HepG2 (cell line): ENCODE data around the gene NDUFB10.
A peak's percentile ranks its signal among the peaks of the same experiment; 100 is the strongest.

Source experiments
- AFF4 ChIP-seq: sonication (generic); formaldehyde crosslinking; IDR thresholded peaks from 2 replicates; pipeline ENCODE4 v1.4.0; 2020; ENCODE audit warnings: missing genetic modification reagents
- BHLHE40 ChIP-seq: IDR thresholded peaks from 2 replicates; pipeline ENCODE4 v1.6.1; 2011; ENCODE audit warnings: low read length, improper control_type of control experiment
- CBX2 ChIP-seq, 2 experiments: fragments of 200-600 bp in 1 of 2; sonication (generic); formaldehyde crosslinking in 1 of 2; IDR thresholded peaks; 2 replicates each; pipeline versions ENCODE4 v1.7.0 to v1.8.1; 2018 to 2022; ENCODE audit warnings: low read depth in 2 of 2, low read length in 1 of 2, mild to moderate bottlenecking in 1 of 2, missing genetic modification reagents in 1 of 2
- CTCF ChIP-seq: sonication (generic); formaldehyde crosslinking; IDR thresholded peaks from 2 replicates; pipeline ENCODE4 v1.5.0; 2020; ENCODE audit warnings: mild to moderate bottlenecking, missing genetic modification reagents, moderate library complexity
- FOXP1 ChIP-seq, 2 experiments: fragments of 450-650 bp in 1 of 2; IDR thresholded peaks; 2 replicates each; pipeline ENCODE4 v1.6.1; 2017 to 2018; ENCODE audit warnings: antibody characterized with exemption in 1 of 2
- KLF12 ChIP-seq: sonication (generic); formaldehyde crosslinking; IDR thresholded peaks from 2 replicates; pipeline ENCODE4 v1.4.0; 2020; ENCODE audit warnings: missing genetic modification reagents, borderline replicate concordance
- LCORL ChIP-seq, 2 experiments: fragments of 450-650 bp in 1 of 2; sonication (generic) in 1 of 2; formaldehyde crosslinking in 1 of 2; IDR thresholded peaks; 2 replicates each; pipeline versions ENCODE4 v1.5.0 to v1.6.1; 2017 to 2020; ENCODE audit warnings: antibody characterized with exemption in 1 of 2, missing genetic modification reagents in 1 of 2
- NFATC3 ChIP-seq: sonication (generic); formaldehyde crosslinking; IDR thresholded peaks from 2 replicates; pipeline ENCODE4 v1.5.1; 2020; ENCODE audit warnings: mild to moderate bottlenecking, missing genetic modification reagents
- PRDM10 ChIP-seq: sonication (generic); formaldehyde crosslinking; IDR thresholded peaks from 2 replicates; pipeline ENCODE4 v1.4.0; 2020; ENCODE audit warnings: low read depth, missing genetic modification reagents
- SP1 ChIP-seq, 2 experiments: fragments of 450-650 bp in 1 of 2; sonication (generic) in 1 of 2; formaldehyde crosslinking in 1 of 2; IDR thresholded peaks; 2 replicates each; pipeline versions ENCODE4 v1.4.0 to v1.6.1; 2016 to 2020; ENCODE audit warnings: missing genetic modification reagents in 1 of 2
- ZKSCAN1 ChIP-seq: fragments of 150-350 bp; IDR thresholded peaks from 2 replicates; pipeline ENCODE4 v1.6.1; 2014; ENCODE audit warnings: low read length
- ZNF589 ChIP-seq: sonication (generic); formaldehyde crosslinking; conservative IDR thresholded peaks from 2 replicates; pipeline ENCODE4 v1.8.0; 2022; ENCODE audit warnings: mild to moderate bottlenecking, moderate library complexity, missing genetic modification reagents
- TF ChIP-seq, protein P1 (sequence below): sonication (generic); formaldehyde crosslinking; IDR thresholded peaks from 2 replicates; pipeline ENCODE4 v1.5.1; 2020; ENCODE audit warnings: missing genetic modification reagents, mild to moderate bottlenecking, borderline replicate concordance
- TF ChIP-seq, protein P2 (sequence below): sonication (generic); formaldehyde crosslinking; IDR thresholded peaks from 2 replicates; pipeline ENCODE4 v1.9.0; 2022; ENCODE audit warnings: missing genetic modification reagents, mild to moderate bottlenecking, borderline replicate concordance

DNA sequence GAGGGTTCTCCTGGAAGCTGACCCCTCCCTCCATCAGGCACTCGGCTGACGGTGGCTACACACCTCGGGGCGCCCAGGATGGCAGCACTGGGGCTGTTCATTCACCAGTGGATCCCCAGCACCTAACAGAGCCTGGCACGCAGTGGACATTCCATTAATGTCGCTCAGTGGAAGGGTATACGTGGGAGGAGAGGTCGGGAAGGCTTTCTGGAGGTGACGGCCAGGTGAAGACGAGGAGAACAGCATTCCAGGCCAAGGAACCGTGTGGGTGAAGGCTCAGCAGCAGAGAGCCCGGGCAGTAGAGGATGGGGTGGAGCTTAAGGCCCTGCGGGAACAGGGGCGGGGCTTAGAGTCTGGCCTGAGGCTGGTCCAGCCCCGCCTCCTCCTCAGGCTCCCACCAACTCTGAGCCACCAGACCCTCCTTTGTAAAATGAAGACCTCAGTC, 38.6 kb upstream of the NDUFB10 start:
- TF ChIP-seq, protein P1, sequence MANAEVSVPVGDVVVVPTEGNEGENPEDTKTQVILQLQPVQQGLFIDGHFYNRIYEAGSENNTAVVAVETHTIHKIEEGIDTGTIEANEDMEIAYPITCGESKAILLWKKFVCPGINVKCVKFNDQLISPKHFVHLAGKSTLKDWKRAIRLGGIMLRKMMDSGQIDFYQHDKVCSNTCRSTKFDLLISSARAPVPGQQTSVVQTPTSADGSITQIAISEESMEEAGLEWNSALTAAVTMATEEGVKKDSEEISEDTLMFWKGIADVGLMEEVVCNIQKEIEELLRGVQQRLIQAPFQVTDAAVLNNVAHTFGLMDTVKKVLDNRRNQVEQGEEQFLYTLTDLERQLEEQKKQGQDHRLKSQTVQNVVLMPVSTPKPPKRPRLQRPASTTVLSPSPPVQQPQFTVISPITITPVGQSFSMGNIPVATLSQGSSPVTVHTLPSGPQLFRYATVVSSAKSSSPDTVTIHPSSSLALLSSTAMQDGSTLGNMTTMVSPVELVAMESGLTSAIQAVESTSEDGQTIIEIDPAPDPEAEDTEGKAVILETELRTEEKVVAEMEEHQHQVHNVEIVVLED (CRISPR knock-in tag) = no peak
- TF ChIP-seq CBX2 (IDR thresholded peaks at IDR 0.05; ENCODE audit: low read depth, low read length) (no peak), CBX2 (CRISPR knock-in tag; IDR thresholded peaks at IDR 0.05; ENCODE audit: low read depth) (no peak), LCORL (IDR thresholded peaks at IDR 0.05) (no peak), LCORL (CRISPR knock-in tag; IDR thresholded peaks at IDR 0.05) (no peak), CTCF (no peak), KLF12 (CRISPR knock-in tag) (no peak), FOXP1 (IDR thresholded peaks at IDR 0.05) (no peak), FOXP1 (CRISPR knock-in tag; IDR thresholded peaks at IDR 0.05) (no peak), PRDM10 (CRISPR knock-in tag) (no peak), AFF4 (no peak), SP1 (IDR thresholded peaks at IDR 0.05) (no peak), SP1 (CRISPR knock-in tag; IDR thresholded peaks at IDR 0.05) (0 out of 2 replicates have a peak, but pooled peaks have one; percentile 18), ZNF589 (no peak), NFATC3 (CRISPR knock-in tag) (no peak), BHLHE40 (no peak), ZKSCAN1 (no peak)
- TF ChIP-seq, protein P2, sequence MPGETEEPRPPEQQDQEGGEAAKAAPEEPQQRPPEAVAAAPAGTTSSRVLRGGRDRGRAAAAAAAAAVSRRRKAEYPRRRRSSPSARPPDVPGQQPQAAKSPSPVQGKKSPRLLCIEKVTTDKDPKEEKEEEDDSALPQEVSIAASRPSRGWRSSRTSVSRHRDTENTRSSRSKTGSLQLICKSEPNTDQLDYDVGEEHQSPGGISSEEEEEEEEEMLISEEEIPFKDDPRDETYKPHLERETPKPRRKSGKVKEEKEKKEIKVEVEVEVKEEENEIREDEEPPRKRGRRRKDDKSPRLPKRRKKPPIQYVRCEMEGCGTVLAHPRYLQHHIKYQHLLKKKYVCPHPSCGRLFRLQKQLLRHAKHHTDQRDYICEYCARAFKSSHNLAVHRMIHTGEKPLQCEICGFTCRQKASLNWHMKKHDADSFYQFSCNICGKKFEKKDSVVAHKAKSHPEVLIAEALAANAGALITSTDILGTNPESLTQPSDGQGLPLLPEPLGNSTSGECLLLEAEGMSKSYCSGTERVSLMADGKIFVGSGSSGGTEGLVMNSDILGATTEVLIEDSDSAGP (CRISPR knock-in tag) = no peak
